Activated T-cell treated with anti-CD3 and anti-CD28 coated beads for 1 hour (primary cell): ENCODE data around the gene TCEAL2.
A peak's percentile ranks its signal among the peaks of the same experiment; 100 is the strongest.
"Not testable (repeated sequence)": the region's sequence is repeated elsewhere in the genome, so short reads cannot be mapped to it uniquely, and the experiment has no call there.

Source experiments
- DNase-seq: peaks from one replicate; pipeline ENCODE4 v3.0.0-alpha.2; 2020; ENCODE audit warnings: low read depth

TCEAL2 gene

GRCh38 chrX:102125436-102125835 lies at the start of gene TCEAL2:
Gene TCEAL2, plus strand, starts transcription at chrX:102125679. Its CDS starts 1,152 bp downstream, at chrX:102126831.
- DNase-seq: not testable (repeated sequence)

- DNase-seq: no peak
Measured at GRCh38 chrX:102077426-102077825, 48.1 kb upstream of the TCEAL2 start.

GRCh38 chrX:102085706-102086105 lies 39.8 kb upstream of the TCEAL2 start:
- no peak for DNase-seq

DNA sequence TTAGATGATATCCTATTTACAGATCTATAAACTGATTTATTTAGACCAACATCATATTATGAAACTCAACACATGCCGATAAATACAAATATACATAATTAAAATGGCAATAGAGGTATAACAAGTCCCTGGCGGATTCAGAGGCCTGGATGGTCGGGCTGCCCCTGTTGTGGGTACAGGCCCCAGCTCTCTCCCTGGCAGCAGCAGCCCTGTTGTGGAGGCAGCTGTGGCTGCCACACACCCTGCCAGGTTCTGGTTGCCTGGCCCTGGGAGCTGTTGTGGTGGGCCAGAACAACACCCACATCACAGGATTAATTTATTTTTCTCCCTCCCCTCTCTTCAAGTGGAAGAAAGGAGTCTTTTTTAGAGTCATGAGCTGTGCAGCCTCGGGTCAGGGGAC lies 12.1 kb upstream of the TCEAL2 start:
- no peak for DNase-seq

DNA sequence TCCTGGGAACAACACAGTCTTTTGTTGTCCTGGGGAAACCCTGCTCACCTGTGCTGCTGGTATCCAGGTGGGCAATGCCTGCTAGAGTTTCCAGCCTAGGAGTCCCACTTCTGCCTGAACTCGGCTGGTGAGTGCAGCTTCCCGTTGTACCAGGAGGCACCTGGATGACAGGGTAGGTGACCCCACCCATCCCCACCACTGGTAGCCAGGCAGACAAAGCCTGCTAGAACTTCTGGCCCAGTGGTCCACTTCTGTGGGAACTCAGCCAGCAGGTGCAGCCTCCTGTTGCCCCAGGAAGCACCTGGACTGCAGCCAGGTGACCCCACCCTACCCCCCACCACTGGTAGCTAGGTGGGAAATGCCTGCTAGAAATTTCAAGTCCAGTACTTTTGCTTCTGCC lies 9.7 kb upstream of the TCEAL2 start:
- no peak for DNase-seq

DNA sequence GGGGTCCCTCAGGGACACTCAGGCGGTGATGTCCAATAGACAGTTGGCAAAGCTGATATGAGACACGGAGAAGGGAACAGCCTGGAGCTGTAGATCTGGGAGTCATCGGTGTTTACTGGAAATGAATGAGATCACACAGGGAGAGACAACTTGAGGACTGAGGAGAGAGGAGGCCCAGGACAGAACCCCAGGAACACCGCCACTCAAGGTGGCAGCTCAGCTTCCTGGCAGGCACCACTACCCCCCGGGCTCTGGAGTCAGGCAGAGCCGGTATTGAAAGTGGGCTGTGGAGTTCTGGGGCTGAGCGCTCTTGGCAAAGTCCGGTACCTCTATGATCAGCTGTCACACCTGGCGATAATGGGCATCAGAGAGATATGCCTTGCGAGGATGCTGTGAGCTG lies 465 bp upstream of the TCEAL2 start:
- not testable (repeated sequence) for DNase-seq

DNA sequence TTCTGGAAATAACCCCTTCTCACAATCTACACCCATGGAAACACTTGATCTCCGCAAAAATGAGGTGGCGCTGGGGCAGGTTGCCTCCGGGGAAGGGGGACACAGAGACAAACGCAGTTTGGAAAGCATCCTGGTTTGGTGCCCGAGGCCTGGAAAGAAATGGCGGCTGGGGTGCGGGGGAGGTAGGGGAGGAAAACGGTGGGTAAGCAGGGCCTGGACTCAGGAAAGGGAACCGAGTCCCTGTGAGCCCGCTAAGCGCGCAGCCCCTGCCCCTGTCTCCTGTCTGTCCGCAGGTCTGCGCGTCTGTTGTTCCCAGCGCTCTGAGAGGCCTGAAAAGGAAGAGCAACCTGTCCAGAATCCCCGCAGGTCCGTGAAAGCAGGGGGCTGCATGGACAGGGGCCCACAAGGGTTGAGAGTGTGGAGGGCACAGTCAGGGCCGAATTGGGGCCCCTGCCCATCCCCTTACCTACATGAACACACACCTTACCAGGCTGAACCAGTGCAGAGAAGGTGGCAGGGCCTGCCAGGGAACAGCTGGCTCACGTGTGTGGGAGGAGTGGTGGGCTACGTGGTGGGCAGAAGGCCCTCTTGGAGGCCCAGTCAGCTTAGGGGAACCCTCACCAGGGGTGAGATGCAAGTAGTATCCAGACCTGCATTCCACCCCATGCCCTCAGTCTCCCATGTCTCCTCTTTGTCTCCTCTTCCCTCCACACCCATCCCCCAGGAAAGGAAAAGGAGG lies 770 bp downstream of the TCEAL2 start:
- DNase-seq: not testable (repeated sequence)

GRCh38 chrX:102126863-102127262 lies 1.4 kb downstream of the TCEAL2 start:
- DNase-seq: no peak

DNA sequence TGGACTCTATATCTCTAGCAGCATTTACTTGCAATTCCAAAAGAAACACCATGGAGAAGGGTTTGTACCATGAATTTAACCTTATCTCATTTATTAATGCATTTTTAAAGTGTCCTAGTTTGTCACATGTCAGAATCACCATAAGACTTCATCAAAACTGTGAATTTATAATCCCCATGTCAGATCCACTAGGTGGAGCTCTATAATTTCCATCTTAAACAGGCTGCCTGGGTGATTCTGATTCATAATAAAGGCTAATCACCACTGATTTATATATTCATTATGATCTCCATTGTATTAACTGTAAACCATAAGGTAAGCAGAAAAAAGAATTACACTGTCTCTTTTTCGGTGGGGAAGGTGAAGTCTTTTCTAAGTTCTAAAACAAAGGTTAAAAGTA lies 4.0 kb downstream of the TCEAL2 start:
- no peak for DNase-seq

- DNase-seq: no peak
Measured at GRCh38 chrX:102138064-102138463, 12.6 kb downstream of the TCEAL2 start.

DNA sequence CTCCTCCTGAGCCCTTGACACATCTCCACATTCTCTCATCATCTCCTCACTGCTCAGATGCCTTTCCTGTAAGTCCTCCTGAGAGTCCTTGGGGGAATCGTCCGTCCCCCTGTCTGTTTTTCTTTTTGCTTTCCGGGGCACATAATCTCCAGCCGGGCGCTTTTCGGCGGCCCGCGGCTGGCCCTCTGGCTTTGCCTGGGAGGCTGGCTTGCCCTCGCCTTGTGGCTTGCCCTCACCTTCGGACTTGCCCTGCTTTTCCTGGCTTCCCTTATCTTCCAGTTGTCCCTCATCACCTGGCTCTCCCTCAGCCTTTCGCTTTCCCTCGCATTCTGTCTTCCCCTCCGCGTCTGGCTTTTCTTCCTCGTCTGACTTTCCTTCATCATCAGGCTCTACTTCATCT lies 15.4 kb downstream of the TCEAL2 start:
- DNase-seq: not testable (repeated sequence)

- not testable (repeated sequence) for DNase-seq
Measured at GRCh38 chrX:102141631-102142030, 16.2 kb downstream of the TCEAL2 start.

GRCh38 chrX:102142274-102142673 lies 16.8 kb downstream of the TCEAL2 start, which contains the start of gene TCEAL6:
Gene TCEAL6, minus strand, starts transcription at chrX:102142481.
- DNase-seq: not testable (repeated sequence)

DNA sequence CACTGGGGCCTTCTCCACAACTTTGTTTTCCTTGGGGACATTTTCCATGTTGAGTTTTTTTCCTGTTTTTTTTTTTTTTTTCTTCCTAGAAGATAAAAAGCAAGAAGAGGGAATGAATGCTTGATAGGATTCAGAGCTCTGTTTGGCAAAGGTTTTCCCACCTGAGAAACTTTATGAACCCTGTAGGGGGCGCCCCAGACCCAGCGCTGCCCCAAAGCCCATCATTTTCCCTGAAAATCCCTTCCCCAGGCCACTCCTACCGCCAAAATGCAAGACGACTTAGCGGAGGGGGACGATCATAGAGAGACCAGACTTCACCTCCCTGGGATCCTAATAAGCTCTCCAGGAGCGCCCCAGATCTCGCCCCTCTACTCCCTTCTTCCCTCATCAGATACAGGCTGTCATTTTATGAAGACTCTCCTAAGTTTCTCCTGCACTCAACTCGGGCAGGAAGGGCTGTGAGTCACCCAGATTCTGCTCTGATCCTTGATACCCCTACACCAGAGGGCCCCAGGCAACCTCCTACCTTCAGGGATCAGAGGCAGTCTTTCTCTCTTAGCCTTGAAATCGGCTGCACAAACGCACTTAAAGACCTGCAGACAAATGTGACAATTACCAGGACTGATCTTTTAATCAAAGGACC lies 28.9 kb downstream of the TCEAL2 start:
- DNase-seq: no peak

GRCh38 chrX:102154900-102155805 lies 29.7 kb downstream of the TCEAL2 start:
- peak; percentile 1 for DNase-seq

DNA sequence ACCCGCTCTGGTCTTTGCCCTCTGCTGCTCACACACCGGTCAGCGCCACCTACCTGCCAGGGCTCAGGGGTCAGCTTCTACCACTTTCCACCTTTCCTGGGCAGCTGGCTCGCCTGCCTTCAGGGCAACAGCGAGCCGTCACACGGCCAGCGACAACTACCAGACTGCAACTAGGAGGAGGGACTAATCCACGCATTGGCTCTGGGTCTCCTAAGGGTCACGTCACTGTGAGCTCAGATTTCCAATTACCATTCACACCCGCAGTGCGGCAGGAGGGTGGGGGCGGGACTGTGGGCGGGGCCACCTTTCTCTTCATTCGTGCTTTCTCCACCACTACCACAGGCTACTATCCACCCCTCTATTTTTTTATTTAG lies 30.3 kb downstream of the TCEAL2 start, which contains the start of gene BEX5:
BEX5 (minus strand) TSS at position 172 of the 374 bp plus-strand sequence. CDS start 1,712 bp downstream, outside the sequence.
- DNase-seq: peak; percentile 26
